ENCODE data around the gene TOR1AIP1.

The TOR1AIP1 gene

GRCh38 chr1:179877586-179878265 is 4.4 kb upstream of the TOR1AIP1 start, which contains the start of gene TOR1AIP2 (continued):
- TF ChIP-seq, protein P1, sequence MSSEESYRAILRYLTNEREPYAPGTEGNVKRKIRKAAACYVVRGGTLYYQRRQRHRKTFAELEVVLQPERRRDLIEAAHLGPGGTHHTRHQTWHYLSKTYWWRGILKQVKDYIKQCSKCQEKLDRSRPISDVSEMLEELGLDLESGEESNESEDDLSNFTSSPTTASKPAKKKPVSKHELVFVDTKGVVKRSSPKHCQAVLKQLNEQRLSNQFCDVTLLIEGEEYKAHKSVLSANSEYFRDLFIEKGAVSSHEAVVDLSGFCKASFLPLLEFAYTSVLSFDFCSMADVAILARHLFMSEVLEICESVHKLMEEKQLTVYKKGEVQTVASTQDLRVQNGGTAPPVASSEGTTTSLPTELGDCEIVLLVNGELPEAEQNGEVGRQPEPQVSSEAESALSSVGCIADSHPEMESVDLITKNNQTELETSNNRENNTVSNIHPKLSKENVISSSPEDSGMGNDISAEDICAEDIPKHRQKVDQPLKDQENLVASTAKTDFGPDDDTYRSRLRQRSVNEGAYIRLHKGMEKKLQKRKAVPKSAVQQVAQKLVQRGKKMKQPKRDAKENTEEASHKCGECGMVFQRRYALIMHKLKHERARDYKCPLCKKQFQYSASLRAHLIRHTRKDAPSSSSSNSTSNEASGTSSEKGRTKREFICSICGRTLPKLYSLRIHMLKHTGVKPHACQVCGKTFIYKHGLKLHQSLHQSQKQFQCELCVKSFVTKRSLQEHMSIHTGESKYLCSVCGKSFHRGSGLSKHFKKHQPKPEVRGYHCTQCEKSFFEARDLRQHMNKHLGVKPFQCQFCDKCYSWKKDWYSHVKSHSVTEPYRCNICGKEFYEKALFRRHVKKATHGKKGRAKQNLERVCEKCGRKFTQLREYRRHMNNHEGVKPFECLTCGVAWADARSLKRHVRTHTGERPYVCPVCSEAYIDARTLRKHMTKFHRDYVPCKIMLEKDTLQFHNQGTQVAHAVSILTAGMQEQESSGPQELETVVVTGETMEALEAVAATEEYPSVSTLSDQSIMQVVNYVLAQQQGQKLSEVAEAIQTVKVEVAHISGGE (tag by site-specific recombination; conservative IDR thresholded peaks at IDR 0.05; ENCODE audit: low read depth), result peak; percentile 92
- TF ChIP-seq REPIN1 (tag by site-specific recombination; IDR thresholded peaks at IDR 0.05; ENCODE audit: low read depth) (no peak; the same call in 1 of the 2 replicates), ZNF175 (tag by site-specific recombination; IDR thresholded peaks at IDR 0.05) (no peak), BCL11B (tag by site-specific recombination; IDR thresholded peaks at IDR 0.05; ENCODE audit: low read depth) (peak; percentile 53; the same call in 1 of the 2 replicates), ZNF394 (tag by site-specific recombination; IDR thresholded peaks at IDR 0.05; ENCODE audit: borderline replicate concordance) (no peak), ZNF335 (tag by site-specific recombination; conservative IDR thresholded peaks at IDR 0.05) (peak; percentile 81), ZNF610 (tag by site-specific recombination; IDR thresholded peaks at IDR 0.05; ENCODE audit: borderline replicate concordance) (peak; percentile 23; the same call in 1 of the 2 replicates), ZNF843 (tag by site-specific recombination; IDR thresholded peaks at IDR 0.05) (no peak), BCL11A (tag by site-specific recombination; IDR thresholded peaks at IDR 0.05; ENCODE audit: low read depth) (peak; percentile 24; the same call in 1 of the 2 replicates), TCF7L2 (IDR thresholded peaks at IDR 0.05; ENCODE audit: borderline replicate concordance, low read depth, low read length) (no peak), ZNF580 (tag by site-specific recombination; IDR thresholded peaks at IDR 0.05) (0 out of 2 replicates have a peak, but pooled peaks have one; percentile 35), ZBTB17 (tag by site-specific recombination; IDR thresholded peaks at IDR 0.05) (peak; percentile 84), ZNF184 (tag by site-specific recombination; IDR thresholded peaks at IDR 0.05) (peak; percentile 34; the same call in 1 of the 2 replicates), ZNF2 (tag by site-specific recombination; IDR thresholded peaks at IDR 0.05) (peak; percentile 25; the same call in 1 of the 2 replicates), PRDM10 (tag by site-specific recombination; IDR thresholded peaks at IDR 0.05) (peak; percentile 78), KLF8 (tag by site-specific recombination; IDR thresholded peaks at IDR 0.05) (peak; percentile 44), ZNF24 (tag by site-specific recombination; IDR thresholded peaks at IDR 0.05) (0 out of 2 replicates have a peak, but pooled peaks have one; percentile 21), ZNF707 (tag by site-specific recombination; IDR thresholded peaks at IDR 0.05) (no peak), ZNF639 (tag by site-specific recombination; IDR thresholded peaks at IDR 0.05) (no peak; the same call in 1 of the 2 replicates), ZNF18 (tag by site-specific recombination; IDR thresholded peaks at IDR 0.05) (no peak; the same call in 1 of the 2 replicates), ZNF488 (tag by site-specific recombination; IDR thresholded peaks at IDR 0.05) (no peak), ZNF629 (tag by site-specific recombination; IDR thresholded peaks at IDR 0.05) (peak; percentile 74), ZNF600 (tag by site-specific recombination; IDR thresholded peaks at IDR 0.05) (peak; percentile 95), ZNF366 (tag by site-specific recombination; conservative IDR thresholded peaks at IDR 0.05) (0 out of 2 replicates have a peak, but pooled peaks have one; percentile 28), CTCF (tag by site-specific recombination; IDR thresholded peaks at IDR 0.05) (peak; percentile 36), SP3 (tag by site-specific recombination; IDR thresholded peaks at IDR 0.05) (peak; percentile 80)

Measured in HEK293 (cell line).